Activated T-cell treated with anti-CD3 and anti-CD28 coated beads, Interleukin-2, amount 50 U/mL, for 72 hours (primary cell): ENCODE results near the gene PARVB. TPM values are rescaled to one million over a fixed set of nuclear protein-coding genes. Genes with fewer than 3 reads are reported as not detected.
A peak's percentile ranks its signal among the peaks of the same experiment; 100 is the strongest.

Experiments
- ATAC-seq, 2 donors: fragments of 150-1000 bp; cut with Tn5 transposase; replicated peaks in 1 of 2; 2 replicates each; pipeline ENCODE4 v1.10.0; 2021; ENCODE audit warnings: moderate library complexity in 2 of 2, mild to moderate bottlenecking in 1 of 2
- DNase-seq, 2 donors: peaks; one replicate each; pipeline ENCODE4 v3.0.0; 2021 to 2022; ENCODE audit warnings: mixed read lengths in 1 of 2
- H3K27ac Mint-ChIP-seq: one replicate; pipeline ENCODE4 v1.8.0; 2022; ENCODE audit warnings: mild to moderate bottlenecking, moderate library complexity, mixed read lengths
- H3K27me3 Mint-ChIP-seq: one replicate; pipeline ENCODE4 v1.8.0; 2022; ENCODE audit warnings: low read depth, mixed read lengths
- H3K36me3 Mint-ChIP-seq, 2 donors: one replicate each; pipeline ENCODE4 v1.8.0; 2022; ENCODE audit warnings: mixed read lengths in 2 of 2, mild to moderate bottlenecking in 1 of 2; ENCODE audit not compliant: insufficient read depth in 2 of 2
- H3K4me1 Mint-ChIP-seq: one replicate; pipeline ENCODE4 v1.8.0; 2022; ENCODE audit warnings: low read depth, mixed read lengths
- H3K4me3 Mint-ChIP-seq, 2 donors: one replicate each; pipeline ENCODE4 v1.8.0; 2022; ENCODE audit warnings: mild to moderate bottlenecking in 2 of 2, mixed read lengths in 2 of 2, moderate library complexity in 2 of 2
- H3K9me3 Mint-ChIP-seq, 2 donors: one replicate each; pipeline ENCODE4 v1.8.0; 2022; ENCODE audit warnings: mixed read lengths in 2 of 2
- total RNA-seq, 2 donors: library from RNA; stranded (reverse); gene quantifications; one replicate each; pipeline ENCODE4 v1.2.3, GENCODE V29; 2022

PARVB gene
- total RNA-seq, 2 donors from 2014 or later = 28.4 to 55.7 TPM

- DNase-seq (no peak), ATAC-seq (no peak)
- Mint-ChIP-seq H3K36me3 (no peaks in the 10 kb centered on the region), H3K27ac (no peak overlapping the region), H3K27me3 (no peaks in the 10 kb centered on the region), H3K4me1 (no peaks in the 10 kb centered on the region), H3K4me3 (no peak overlapping the region), H3K9me3 (no peaks in the 10 kb centered on the region)
Measured at GRCh38 chr22:44167501-44167900, 143.4 kb downstream of the PARVB start.

DNA sequence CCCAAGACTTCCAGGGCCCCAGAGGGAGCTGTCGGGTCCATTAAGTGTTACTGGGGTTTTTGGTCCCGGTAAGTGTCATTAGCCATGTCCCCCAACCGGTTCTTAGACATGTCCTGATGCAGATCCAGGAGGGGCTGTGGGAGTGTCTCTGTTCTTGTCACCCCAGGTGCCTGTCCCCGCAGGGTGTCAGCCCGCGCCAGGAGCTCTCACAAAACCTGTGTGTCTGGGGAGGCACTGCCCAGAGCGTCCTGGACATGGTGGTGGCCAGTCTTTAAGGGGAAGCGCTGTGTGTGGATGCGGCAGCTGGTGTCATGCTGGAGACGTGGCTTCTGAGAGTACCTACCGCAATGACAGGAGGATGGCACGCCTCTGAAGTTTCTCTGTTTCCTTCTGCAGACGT lies 144.1 kb downstream of the PARVB start:
- DNase-seq = no peak
- Mint-ChIP-seq H3K9me3 (no peaks in the 10 kb centered on the region), H3K36me3 (no peaks in the 10 kb centered on the region), H3K4me1 (no peaks in the 10 kb centered on the region), H3K27ac (no peak overlapping the region), H3K4me3 (no peak overlapping the region), H3K27me3 (no peaks in the 10 kb centered on the region)
- ATAC-seq = no peak

GRCh38 chr22:44170470-44170869 lies 146.4 kb downstream of the PARVB start:
- Mint-ChIP-seq H3K27me3 (no peaks in the 10 kb centered on the region), H3K9me3 (no peaks in the 10 kb centered on the region), H3K36me3 (no peaks in the 10 kb centered on the region), H3K27ac (no peak overlapping the region), H3K4me3 (no peak overlapping the region), H3K4me1 (no peaks in the 10 kb centered on the region)
- no peak for ATAC-seq
- DNase-seq = no peak

- no peaks in the 10 kb centered on the region for H3K9me3 Mint-ChIP-seq
- no peaks in the 10 kb centered on the region for H3K4me1 Mint-ChIP-seq
- no peaks in the 10 kb centered on the region for H3K36me3 Mint-ChIP-seq
- H3K27ac Mint-ChIP-seq = no peak overlapping the region
- no peaks in the 10 kb centered on the region for H3K27me3 Mint-ChIP-seq
- DNase-seq = no peak
- H3K4me3 Mint-ChIP-seq = no peak overlapping the region
- ATAC-seq = no peak
Measured at GRCh38 chr22:44171561-44171960, 147.5 kb downstream of the PARVB start.

- no peaks in the 10 kb centered on the region for H3K9me3 Mint-ChIP-seq
- ATAC-seq (no peak), DNase-seq (no peak)
- no peaks in the 10 kb centered on the region for H3K4me1 Mint-ChIP-seq
- H3K27ac Mint-ChIP-seq = no peak overlapping the region
- H3K36me3 Mint-ChIP-seq = no peaks in the 10 kb centered on the region
- H3K4me3 Mint-ChIP-seq = no peak overlapping the region
- no peaks in the 10 kb centered on the region for H3K27me3 Mint-ChIP-seq
Measured at GRCh38 chr22:44172370-44173108, 148.4 kb downstream of the PARVB start.

- H3K27me3 Mint-ChIP-seq = no peaks in the 10 kb centered on the region
- ATAC-seq = no peak
- H3K4me1 Mint-ChIP-seq = no peaks in the 10 kb centered on the region
- H3K9me3 Mint-ChIP-seq = no peaks in the 10 kb centered on the region
- no peaks in the 10 kb centered on the region for H3K36me3 Mint-ChIP-seq
- H3K4me3 Mint-ChIP-seq = no peak overlapping the region
- H3K27ac Mint-ChIP-seq = no peak overlapping the region
- DNase-seq = no peak
Measured at GRCh38 chr22:44173154-44173553, 149.1 kb downstream of the PARVB start.

GRCh38 chr22:44175676-44176075 lies 151.6 kb downstream of the PARVB start:
- ATAC-seq = no peak
- Mint-ChIP-seq H3K27ac (no peak overlapping the region), H3K27me3 (no peaks in the 10 kb centered on the region)

GRCh38 chr22:44179196-44179988 lies 155.3 kb downstream of the PARVB start:
- no peaks in the 10 kb centered on the region for H3K27me3 Mint-ChIP-seq
- ATAC-seq (no peak), DNase-seq (no peak)
- no peak overlapping the region for H3K27ac Mint-ChIP-seq
- H3K36me3 Mint-ChIP-seq = peaks cover 0 to 2% of the 10 kb centered on the region in 2 donors
- peaks cover 26% of the 10 kb centered on the region for H3K4me1 Mint-ChIP-seq
- H3K4me3 Mint-ChIP-seq = no peak overlapping the region
- H3K9me3 Mint-ChIP-seq = no peaks in the 10 kb centered on the region

More at GRCh38 chr22:44175676-44176075, 151.6 kb downstream of the PARVB start:
- Mint-ChIP-seq H3K4me1 (peaks cover 5% of the 10 kb centered on the region), H3K9me3 (no peaks in the 10 kb centered on the region), H3K36me3 (no peaks in the 10 kb centered on the region), H3K4me3 (no peak overlapping the region)
- no peak for DNase-seq

DNA sequence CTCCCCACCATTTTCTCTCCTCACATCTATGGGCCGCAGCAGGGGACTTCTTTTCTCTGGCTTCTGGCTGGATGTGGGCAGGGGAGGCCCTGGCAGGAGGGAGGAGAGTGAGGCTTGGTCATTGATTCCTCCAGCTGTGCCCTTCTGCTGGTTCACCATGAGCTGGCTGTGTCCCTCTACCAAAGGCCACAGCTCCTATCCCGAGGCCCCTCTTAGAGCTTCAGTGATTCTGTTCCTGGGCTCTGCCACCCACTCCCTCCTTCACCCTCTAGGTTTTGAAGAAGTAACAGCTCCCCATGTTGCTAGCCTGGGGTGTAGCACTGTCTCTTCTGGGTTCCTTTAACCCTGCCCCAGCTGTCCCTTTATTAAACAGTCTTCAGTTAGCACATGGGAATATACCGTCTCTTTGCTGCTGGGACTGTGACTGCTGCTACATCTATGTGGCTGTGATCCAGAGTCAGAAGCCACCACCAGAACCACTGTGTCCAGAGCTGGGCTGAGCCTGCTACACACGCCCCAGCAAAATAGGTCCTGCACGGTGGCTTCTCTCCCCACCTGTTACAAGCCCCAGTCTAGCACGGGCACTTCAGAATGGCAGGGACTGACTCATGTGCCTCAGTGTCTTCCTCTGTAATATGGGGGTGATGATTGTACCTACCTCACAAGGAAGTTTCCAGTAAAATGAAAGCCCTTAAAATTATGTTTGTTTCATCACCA lies 156.0 kb downstream of the PARVB start:
- ATAC-seq (no peak), DNase-seq (no peak)
- Mint-ChIP-seq H3K9me3 (no peaks in the 10 kb centered on the region), H3K27me3 (no peaks in the 10 kb centered on the region), H3K4me3 (peak overlapping the region; percentile 79 to 85), H3K27ac (no peak overlapping the region), H3K4me1 (peaks cover 26% of the 10 kb centered on the region), H3K36me3 (peaks cover 0 to 2% of the 10 kb centered on the region in 2 donors)

GRCh38 chr22:44180706-44181032 lies 156.6 kb downstream of the PARVB start, which contains the start of gene PARVG:
PARVG (plus strand) TSS chr22:44180925; CDS start chr22:44183330, 2,405 bp downstream.
- ATAC-seq = peak; percentile 33 to 34
- Mint-ChIP-seq H3K4me1 (peaks cover 26% of the 10 kb centered on the region), H3K27ac (peak within 1 kb of the TSS; percentile 80), H3K27me3 (no peaks in the 10 kb centered on the region), H3K4me3 (peak within 1 kb of the TSS; percentile 79 to 85), H3K36me3 (peaks cover 0 to 2% of the 10 kb centered on the region in 2 donors), H3K9me3 (no peaks in the 10 kb centered on the region)
- DNase-seq = peak; percentile 21 to 53

DNA sequence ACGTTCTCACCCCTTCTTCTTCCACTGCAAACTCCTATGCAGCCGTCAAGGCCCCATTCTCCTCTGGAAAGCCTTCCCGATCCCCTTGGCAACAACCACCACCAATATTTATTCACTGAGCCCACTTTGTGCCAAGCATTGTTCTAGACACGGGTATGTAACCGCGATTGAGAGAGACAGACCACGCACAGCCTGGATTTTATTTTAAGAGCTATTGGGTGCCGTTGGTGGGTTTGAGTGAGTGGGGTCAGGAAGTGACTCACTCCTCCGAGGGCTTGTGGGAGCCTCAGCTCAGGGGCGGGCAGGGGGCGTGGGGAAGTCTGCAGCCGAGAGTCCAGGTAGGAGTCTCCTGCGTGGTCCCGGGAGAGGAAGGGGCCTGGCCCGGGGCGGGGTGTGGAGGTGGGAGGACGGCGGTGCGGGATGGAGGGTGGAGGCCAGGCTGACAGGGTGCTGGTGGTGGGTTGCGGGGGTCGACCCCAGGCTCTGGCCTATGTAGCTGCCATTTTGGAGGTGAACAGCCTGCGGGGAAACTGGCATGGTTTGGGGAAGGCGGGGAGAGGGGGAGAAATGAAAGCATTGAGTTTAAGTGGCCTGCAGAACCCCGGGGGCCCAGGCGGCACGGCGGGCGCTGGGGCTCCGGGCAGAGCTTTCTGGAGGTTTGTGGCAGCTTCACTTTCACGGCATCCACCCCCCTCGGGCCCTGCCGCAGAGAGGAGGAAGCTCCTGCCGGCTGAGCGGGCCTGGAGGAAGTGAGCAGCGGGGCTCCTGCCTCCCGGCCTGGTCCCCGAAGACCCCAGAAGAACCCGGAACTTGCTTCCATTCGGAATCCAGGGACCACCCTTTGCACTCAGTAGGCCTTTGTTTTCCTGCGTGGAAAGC lies 157.2 kb downstream of the PARVB start:
- H3K4me1 Mint-ChIP-seq = peaks cover 26% of the 10 kb centered on the region
- H3K27ac Mint-ChIP-seq = peak overlapping the region; percentile 80
- peaks cover 0 to 2% of the 10 kb centered on the region in 2 donors for H3K36me3 Mint-ChIP-seq
- H3K9me3 Mint-ChIP-seq = no peaks in the 10 kb centered on the region
- H3K27me3 Mint-ChIP-seq = no peaks in the 10 kb centered on the region
- H3K4me3 Mint-ChIP-seq = peak overlapping the region; percentile 79 to 85
- ATAC-seq (peak; percentile 76 to 83), DNase-seq (peak; percentile 67 to 75)

DNA sequence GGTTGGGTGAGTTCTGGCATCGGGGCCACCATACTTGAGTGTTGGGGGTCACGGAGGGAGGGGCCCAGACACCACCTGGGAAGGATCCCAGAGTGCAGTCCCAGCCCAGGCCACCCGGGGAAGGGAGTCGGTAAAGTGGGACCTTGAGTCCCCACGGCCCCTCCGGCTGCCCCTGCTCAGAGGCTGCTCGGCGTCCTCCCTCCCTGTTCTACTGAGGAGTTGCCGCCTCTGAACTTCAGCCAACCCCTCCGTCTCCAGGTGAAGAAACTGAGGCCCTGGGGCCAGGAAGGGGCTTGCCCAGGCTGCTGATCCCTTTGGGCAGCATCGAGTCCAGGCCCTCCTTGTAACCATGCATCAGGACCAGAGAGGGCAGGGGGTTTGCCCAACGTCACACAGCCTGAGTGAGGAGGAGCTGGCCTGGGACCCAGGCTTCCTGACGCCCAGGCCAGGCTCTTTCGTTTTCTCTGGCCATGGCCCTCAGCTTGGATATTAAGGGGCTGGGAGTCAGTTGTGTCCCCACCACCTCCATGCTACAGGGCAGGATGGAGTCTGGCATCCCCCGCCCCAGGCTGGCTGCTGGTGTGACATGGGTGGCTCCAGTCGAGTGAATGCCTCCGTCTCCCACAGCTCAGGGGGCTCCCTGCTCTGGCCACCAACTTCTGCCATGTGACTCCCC lies 157.9 kb downstream of the PARVB start:
- peaks cover 26% of the 10 kb centered on the region for H3K4me1 Mint-ChIP-seq
- H3K27me3 Mint-ChIP-seq = no peaks in the 10 kb centered on the region
- H3K9me3 Mint-ChIP-seq = no peaks in the 10 kb centered on the region
- DNase-seq (peak; percentile 21 to 23), ATAC-seq (peak; percentile 18 to 25)
- peak overlapping the region; percentile 79 to 85 for H3K4me3 Mint-ChIP-seq
- H3K27ac Mint-ChIP-seq = peak overlapping the region; percentile 87
- peaks cover 0 to 2% of the 10 kb centered on the region in 2 donors for H3K36me3 Mint-ChIP-seq
